ENCODE measurements around the gene FAM174C.

- TF ChIP-seq MXI1 (IDR thresholded peaks at IDR 0.05; ENCODE audit: low read depth, low read length) (no peak), NRF1 (IDR thresholded peaks at IDR 0.05; ENCODE audit: low read depth, low read length) (no peak), EP300 (IDR thresholded peaks at IDR 0.05; ENCODE audit: borderline replicate concordance in 1 of 2, low read depth in 1 of 2, low read length in 1 of 2) (no peak), CTCF (IDR thresholded peaks at IDR 0.05) (no peak), ZBTB33 (IDR thresholded peaks at IDR 0.05; ENCODE audit: borderline replicate concordance, low read depth) (no peak), PBX3 (IDR thresholded peaks at IDR 0.05) (no peak), YY1 (IDR thresholded peaks at IDR 0.05; ENCODE audit: low read depth) (no peak), MAX (IDR thresholded peaks at IDR 0.05; ENCODE audit: low read depth) (no peak), TAF1 (IDR thresholded peaks at IDR 0.05; ENCODE audit: borderline replicate concordance, low read depth, low read length) (no peak), SIN3A (IDR thresholded peaks at IDR 0.05; ENCODE audit: borderline replicate concordance, low read depth, low read length) (no peak), CHD2 (IDR thresholded peaks at IDR 0.05; ENCODE audit: low read length, partially characterized antibody) (no peak), EZH2phosphoT487 (IDR thresholded peaks at IDR 0.05; ENCODE audit: borderline replicate concordance, low read depth) (no peak), USF2 (IDR thresholded peaks at IDR 0.05; ENCODE audit: borderline replicate concordance, low read depth, low read length) (no peak)
Observed at GRCh38 chr19:1258163-1258492, 17.2 kb upstream of the FAM174C start.

All from SK-N-SH (cell line).